RPMI7951 (cell line): ENCODE measurements around the gene GNG12. TPM values are rescaled to one million over a fixed set of nuclear protein-coding genes. Genes with fewer than 3 reads are reported as not detected.

ENCODE experiments used
- DNase-seq: peaks from one replicate; pipeline ENCODE4 v3.0.0-alpha.2; 2012; ENCODE audit warnings: low read depth
- total RNA-seq: library from RNA; depleted of rRNA; stranded (reverse); fragments of >200 nt; shearing (Covaris generic); gene quantifications from 2 replicates; pipeline ENCODE4 v1.2.3, GENCODE V29; 2014

Gene GNG12
- total RNA-seq, 1 experiment from 2014 or later: 213 TPM

DNA sequence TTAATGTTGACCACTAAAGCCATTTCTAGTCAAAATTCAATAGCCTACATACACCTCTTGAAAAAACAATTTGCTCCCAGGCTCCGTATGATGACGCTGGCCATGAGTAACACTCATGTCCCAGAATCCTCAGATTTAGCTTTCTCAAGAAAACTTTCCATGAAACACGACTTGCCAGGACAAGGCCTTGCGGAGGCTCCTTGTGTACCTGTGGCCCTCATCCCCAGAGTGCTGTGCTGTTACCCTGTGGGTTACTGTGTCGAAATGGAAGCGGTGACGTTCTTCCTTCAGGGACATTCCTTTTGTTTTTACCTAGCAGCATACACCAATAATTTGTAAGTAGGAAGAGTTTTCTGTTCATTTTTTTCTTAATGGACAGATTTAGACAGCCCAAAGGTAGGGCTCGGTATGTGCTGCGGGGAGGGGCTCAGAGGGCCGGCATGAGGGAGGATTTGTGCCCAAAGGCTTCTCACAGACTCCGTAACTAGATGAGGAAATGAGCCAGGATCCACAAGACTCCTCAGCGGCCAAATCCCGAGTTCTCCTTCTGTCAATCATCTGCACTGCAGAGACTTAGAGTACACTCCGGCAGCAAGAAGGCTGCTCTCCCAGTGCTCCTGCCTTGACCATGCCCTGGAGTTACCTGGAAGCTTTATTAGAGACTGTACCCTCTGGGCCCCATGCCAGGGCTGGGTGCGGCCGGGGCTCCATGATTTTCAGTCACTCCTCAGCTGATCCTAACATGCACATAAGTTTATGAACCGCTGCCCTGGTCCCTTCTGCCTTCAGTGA is 17.8 kb downstream of the GNG12 start:
- DNase-seq: no peak

DNA sequence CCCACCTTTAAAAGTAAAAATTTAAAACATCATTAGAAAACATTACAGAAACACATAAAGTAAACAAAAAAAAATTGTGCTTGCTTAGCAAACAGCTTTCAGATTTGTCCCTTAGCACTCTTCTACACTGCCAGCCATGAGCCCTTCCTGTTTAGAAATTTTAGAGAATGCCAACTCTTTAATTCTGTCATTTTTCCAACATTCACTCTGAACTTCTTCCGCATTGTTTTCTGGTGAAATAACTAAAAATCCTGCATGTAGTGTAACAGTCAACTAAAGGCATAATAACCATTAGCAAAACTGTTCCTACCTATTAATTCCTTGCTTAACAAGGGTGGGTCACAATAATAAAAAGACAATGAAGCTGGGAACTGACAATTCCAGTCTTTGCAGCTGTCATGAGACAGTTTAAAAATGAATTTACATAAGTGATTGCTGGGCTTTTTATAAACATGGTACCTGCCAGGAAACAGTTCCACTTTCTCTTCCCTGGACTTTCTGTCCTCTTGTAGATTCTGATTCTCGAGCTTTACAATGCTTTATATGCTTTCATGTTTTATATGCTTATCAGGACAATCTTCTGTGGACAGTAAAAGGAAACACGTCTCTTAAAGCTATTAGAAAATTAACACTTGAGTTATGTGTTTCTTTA is 19.0 kb downstream of the GNG12 start:
- no peak for DNase-seq

DNA sequence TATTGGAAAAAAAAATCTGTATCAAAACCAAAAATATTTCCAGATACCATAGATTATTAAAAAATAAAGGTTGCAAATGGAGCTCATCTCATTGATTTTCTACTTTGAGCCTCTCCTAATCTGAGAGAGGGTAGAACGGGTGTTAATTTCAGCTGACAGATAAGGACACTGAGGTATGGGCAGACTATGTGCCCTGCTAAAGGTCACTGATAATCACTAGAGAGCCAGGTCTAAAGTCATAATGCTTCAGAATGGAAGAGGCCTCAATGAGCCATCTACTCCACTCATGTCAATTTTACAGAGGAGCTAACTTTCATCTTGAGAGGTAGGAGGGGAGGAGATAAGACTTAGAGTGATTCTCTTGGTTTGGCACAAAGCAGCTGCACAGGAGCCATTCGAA is 21.0 kb downstream of the GNG12 start:
- DNase-seq: no peak

DNA sequence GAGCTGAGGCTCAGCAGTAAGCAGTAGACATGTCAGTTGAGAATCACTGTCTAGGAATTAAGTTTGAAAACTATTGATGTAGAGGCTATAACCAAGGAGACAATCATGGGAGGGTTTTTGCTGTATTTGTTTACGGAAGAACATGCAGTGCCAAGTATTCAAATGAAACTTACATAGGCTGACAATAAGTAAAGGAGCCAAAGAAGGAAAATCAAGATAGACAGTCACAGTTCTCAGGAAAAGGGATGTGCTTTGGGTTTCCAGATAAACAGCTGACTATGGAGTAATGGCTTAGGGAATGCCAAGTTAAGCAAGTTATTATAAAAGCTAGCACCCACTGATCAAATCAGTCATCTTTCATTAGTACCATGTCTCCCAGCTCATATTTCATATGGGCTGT is 21.5 kb downstream of the GNG12 start:
- no peak for DNase-seq

DNA sequence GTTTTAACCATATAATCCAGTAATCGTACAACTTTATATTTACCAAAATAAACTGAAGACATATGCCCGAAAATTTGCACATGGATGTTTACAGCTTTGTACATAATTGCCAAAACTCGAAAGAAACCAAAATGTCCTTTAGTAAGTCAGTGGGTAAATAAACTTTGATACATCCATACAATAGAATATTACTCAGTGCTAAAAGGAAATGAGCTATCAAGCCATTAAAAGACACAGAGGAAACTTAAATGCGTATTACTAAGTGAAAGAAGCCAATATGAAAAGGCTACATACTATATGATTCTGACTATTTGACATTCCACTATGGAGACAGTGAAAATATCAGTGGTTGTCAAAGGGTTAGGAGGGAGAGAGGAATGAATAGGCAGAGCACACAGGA is 23.4 kb downstream of the GNG12 start:
- no peak for DNase-seq

DNA sequence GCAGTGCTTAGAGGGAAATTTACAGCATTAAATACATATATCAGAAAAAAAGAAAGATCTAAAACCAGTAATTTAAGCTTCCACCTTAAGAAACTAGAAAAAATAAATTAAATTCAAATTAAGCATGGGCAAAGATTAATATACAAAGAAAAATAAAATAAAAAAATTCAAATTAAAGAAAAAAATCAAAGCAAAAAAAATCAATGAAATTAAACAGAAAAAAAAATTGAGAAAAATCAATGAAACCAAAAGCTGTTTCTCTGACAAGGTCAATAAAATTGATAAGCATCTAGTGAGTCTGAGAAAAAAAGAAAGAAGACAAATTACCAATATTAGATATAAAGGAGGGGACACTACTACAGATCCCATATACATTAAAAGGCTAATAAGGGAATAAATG is 26.0 kb downstream of the GNG12 start:
- no peak for DNase-seq

DNA sequence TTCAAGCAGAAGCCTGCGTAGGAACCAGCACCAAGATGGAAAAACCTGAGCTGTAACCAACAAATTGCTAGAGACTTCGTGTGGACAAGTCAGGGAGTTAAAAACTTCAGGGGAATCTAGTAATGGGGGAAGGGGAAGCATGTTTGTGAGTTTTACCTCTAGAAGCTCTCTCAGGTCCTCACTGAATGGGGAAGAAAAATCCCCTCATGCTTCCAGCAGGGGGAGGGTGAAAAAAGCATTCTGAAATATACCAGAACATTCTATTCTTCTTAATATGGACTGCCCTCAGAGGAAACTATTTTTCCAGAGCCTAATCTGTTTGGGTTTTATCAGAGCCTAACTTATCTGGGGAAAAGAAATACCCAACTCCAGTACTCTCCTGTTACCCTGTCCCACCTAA is 28.6 kb downstream of the GNG12 start:
- no peak for DNase-seq

DNA sequence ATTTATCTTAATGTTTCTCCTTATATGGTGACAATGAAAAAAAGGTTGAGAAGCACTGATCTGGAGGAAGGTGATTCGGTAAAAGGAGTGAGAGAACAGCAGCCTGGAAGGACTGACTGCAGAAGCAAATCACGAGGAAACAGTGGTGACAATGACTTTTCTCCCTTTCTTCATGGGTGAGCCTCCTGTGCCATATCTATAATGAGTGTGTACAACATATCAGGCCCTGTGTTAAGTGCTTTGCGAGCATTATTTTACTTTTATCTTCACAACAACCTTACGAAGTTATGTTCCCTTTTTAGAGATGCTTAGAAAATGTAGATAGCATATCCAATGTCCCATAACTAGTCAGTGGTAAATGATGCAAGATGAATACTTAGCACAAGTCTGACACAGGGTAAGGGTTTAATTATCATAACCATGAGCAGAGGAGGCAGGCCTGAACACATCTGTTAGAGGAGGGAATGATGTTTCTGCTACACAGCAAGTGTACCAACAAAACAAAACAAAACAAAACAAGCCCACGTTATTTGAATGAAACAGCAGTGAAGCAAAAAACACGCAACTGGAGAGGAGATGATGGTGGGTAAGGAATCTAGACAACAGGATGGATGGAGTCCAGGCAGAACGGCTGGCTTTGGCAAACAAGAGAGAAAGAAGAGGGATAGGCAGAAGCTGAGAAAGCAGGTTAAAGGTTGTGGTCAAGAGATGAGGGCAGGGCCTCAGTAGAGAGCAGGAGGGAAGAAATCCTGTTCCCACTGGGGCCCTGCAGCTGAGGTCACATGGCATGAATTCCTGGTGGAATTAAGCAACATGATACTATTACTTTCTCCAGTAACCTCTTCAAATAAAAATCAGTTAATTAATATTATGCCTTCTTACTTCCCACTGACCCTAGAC is 29.6 kb downstream of the GNG12 start:
- DNase-seq: no peak

DNA sequence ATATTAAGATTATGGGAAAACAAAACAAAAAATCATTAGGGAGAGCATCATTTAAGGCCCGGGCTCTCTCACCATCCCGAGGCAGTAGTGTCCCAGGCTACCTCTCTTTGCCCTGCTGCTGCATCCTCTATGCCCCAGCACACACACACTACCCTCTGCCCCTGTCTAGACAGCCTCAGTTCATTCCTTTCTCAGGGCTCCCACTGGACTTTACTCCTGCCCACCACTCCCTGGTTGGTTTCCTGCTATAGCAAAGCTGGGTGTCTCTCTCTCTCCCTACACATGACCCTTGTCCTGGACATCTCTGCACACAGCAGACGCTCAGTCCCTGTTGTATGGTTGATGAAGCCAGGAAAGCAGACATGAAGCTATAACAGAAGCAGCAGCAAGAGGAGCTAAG is 30.7 kb downstream of the GNG12 start:
- no peak for DNase-seq

DNA sequence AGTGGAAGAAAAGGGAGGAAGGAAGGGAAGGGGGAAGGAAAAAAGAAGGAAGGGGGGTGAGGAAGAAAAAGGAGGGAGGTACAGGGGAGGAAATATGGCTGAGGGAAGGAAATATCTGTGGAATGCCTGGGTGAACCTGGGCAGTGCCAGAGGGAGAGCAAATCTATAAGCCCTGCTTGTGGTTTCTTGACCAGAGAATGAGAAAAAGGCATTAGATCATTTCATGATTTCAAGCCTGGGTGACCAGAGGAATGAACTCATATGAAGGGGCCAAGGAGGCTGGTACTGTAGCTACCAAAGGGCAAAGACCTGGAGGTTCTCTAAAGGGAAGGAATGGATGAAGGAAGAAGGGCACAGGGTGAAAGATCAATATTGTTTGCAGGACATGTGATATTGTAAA is 31.4 kb downstream of the GNG12 start:
- peak; percentile 50 for DNase-seq

DNA sequence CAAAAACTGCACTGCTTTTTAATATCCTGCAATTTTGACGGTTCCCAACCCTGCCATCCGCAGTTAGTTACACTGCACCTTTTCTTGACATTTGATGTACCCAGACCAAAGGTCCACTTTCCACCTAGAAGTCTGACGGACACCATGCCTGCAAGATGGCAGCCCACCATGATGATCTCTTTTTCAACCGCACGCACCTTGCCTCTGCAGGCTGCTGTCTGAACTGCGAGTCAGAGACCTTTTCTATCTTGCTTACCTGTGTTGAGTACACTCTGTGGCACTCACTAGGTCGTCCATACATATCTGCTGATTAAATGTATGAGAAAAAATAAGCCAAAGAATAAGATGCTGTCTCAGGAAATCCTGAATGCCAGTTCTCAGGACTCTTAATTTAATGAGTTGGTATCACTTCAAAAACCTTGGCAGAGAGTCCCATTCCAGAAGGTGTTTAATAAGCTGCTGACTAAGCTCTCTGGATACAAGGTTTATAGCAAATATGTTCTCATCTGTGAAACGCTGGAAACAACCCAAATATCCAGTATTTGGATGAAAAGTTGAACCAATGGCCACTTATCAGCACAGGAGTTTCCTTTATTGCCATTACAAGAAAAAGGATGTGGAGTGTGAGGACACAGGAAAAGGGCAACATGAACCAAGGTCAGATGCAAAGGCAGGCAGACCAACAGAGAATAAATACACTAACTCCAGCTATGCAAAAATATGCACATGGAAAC is 37.9 kb downstream of the GNG12 start:
- no peak for DNase-seq

DNA sequence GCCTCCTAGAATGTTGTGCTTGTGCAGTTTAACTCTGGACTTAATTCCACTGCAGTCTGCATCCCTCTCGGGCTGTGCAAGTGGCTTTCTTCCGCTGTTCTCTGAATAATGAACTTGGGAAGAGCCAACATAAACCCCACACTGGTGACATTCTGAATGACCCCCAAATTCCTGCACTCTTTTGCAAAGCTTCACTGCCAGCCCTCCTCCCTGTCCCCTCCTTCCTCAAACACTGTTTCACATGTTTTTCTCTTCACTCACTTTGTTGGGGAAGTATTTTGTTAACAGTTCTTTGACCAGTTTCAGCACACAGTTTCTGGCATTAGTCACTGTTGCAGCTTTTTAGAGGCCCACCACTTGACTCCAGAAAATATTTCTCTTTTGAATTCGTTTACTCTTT is 39.7 kb downstream of the GNG12 start:
- DNase-seq: peak; percentile 29

DNA sequence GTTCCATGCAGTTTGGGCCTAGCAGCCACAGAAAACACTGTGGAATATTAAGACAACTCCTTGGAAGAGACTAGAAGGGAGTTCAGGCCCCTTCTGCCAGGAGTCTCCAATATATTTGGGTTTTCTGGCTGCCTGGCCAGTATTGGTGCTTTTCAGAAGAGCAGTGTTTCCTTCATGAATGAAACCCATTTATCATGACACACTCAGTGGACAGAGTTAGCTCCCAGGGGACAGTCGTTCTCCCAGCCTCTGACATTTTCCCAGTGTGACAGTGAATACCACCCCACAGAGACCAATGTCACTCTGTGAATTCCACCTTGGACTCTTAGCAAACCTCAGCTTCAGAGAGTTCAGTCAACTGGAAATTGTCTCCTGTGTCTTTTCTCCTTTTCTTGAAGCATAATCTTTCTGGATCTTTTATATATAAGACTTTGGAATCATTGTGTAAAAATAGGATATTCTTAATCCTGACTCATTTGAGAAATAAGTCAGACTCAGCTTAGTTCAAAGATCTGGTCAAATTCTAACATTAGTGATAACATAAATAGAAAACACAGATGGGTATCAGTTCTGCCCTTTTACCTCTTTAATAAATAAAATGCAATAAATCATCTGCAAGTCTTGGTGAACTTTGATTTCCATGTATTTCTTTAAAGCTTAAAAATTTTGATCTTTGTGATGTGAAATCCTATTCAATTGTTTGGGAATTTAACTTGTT is 40.4 kb downstream of the GNG12 start:
- peak; percentile 27 for DNase-seq

DNA sequence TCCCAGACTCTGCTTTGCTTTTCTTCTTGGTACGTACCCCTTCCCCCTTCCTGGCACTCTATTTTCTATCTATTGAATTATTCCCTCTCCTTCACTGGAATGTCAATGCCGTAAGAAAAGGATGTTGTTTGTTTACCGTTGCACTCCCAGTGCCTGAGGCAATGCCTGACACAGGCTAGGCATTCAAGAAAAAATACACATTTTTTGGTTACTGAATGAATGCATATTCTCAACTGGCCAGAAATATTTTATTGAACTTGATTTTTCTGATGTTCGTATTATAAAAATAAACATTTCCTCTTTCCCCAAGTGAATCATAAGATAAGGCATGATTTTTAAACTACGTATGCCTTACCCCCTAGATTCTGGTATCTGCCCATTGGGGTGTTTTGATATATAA is 41.2 kb downstream of the GNG12 start:
- DNase-seq: peak; percentile 77

DNA sequence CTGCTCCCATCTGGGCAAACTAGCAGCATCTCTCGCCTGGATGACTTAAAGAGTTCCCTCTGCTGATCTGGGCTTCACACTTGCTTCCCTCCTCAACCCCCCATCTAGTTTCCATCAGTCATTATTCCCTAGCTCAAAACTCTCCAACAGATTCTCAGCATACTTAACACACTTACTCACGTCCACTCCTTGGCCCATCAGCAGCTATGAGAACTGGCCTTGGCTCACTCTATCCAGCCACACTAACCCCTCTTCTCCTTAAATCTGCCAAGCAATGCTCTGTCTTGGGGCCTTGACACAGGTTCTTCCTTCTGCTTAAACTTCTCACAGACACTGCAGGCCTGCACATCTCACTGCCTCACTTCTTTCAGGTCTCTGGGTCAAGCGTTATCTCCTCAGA is 41.6 kb downstream of the GNG12 start:
- peak; percentile 89 for DNase-seq

DNA sequence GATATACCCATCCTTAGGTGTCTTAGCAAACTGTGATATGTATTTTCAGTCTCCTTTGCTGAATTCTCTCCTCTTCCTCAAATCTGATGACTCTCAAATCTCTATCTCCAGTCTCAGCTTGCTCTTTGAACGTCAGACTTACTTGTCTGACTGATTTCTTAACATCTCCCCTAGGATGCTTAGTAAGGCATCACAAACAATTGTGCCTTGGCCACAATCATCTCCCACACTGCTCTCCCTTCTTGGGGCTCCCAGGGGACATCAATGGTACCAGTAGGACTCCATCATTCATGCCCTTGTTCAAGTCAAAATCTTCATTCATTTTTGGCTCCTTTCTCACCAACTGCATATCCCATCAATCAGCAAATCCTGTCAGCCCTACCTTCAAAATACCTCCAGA is 42.0 kb downstream of the GNG12 start:
- peak; percentile 11 for DNase-seq

DNA sequence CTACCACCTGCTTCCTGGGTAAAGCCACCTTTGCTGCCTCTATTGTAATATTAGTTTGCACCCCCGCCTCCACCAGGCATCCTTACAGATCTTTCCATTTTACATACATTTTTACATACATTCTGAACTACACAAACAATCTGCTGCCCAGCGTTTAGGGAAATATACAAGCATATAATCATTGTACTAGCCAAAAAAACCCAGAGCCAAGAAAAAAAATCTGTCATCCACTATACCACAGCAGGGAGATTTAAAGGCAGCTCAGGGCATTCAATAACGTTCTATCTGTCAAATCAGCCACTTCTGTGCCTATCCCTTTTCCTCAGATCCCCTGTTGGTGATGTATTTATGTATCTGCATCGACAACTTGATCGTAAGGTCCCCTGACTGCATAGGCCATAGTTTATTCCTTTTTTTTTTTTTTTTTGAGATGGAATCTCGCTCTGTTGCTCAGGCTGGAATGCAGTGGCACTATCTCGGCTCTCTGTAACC is 43.0 kb downstream of the GNG12 start:
- DNase-seq: no peak

DNA sequence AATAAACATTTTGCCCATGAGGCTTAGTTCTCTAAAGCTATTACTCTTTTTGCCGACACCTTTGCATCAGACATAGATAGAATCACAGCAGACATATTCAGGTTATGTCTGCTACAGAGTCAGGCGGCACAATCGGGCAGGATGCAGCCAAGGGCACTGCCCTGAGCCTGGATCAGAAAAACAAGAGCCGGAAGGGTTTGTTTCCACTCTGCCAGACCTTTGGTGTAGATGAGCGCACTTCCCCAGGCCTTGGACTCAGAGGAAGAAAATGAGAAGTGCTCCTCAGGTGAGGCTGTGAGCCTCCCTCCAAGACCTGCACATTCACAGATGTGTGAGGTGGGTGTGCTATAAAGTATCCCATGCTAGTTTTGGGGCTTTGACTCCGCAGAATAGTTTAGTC is 43.7 kb downstream of the GNG12 start:
- DNase-seq: no peak

DNA sequence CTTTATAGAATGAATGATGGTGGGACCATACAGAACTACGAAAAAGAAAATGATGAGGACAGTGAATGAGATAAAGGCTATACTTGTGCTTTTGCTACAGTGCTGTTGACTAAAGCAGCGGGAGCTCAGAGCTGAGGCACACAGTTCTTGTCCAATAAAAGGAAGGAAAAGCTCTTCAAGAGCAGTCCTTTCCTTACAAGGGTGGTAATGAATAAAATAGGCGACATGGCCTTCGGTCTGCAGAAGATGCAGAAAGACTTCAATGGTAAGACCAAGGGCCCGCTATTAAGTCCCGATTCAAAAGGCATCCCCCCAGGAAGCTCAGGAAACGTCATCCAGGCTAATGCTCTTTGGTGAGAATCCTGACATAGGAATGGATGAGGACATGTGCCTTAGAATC is 44.4 kb downstream of the GNG12 start:
- no peak for DNase-seq

DNA sequence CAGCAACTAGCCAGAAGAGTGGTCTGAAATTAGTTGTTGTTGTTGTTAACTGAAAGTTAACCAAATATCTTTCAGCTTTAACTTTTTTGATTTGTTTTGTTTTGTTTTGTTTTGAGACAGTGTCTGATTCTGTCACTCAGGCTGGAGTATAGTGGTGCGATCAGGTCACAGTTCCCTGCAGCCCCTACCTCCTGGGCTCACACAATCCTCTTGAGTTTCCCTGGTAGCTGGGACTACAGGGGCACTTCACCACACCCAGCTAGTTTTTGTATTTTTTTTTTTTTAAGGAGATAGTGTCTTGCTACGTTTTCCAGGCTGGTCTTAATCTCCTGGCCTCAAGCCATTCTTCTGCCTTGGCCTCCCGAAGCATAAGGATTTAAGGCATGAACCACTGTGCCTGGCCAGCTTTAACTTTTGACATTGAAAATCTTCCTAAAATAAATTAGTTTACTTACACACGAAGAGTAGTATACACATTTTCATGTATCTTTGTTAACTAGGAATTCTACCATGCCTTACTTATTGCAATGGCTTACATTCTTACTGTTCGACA is 45.0 kb downstream of the GNG12 start:
- no peak for DNase-seq

DNA sequence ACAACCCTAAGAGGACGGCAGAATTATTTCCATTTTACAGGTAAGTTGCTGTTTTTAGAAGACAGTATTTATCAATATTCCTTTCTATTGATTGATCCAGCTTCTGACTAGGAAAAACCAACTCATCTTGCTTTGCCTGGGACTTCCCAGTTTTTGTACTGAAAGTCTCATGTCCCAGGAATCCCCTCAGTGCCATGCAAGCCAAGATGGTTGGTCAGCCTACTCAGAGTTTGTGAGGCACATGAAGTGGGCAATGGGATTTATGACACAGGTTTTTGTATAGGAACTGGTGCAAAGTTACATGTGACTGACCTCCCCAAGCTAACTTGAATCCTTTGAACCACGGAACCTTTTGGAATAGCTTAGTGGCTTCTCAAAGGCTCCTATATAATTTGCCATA is 45.5 kb downstream of the GNG12 start:
- no peak for DNase-seq
